ENCODE results near the gene WWOX.
A peak's percentile ranks its signal among the peaks of the same experiment; 100 is the strongest.

The WWOX gene

GRCh38 chr16:78745108-78746019 is 645.9 kb downstream of the WWOX start:
- no peak for TF ChIP-seq CTCF (IDR thresholded peaks at IDR 0.05; ENCODE audit: insufficient read depth, low read depth, low read length, missing control alignments)
- no peak for DNase-seq (ENCODE audit: low read depth)
- no peak overlapping the region for H3K4me3 ChIP-seq (ENCODE audit: low read depth, low read length)

DNA sequence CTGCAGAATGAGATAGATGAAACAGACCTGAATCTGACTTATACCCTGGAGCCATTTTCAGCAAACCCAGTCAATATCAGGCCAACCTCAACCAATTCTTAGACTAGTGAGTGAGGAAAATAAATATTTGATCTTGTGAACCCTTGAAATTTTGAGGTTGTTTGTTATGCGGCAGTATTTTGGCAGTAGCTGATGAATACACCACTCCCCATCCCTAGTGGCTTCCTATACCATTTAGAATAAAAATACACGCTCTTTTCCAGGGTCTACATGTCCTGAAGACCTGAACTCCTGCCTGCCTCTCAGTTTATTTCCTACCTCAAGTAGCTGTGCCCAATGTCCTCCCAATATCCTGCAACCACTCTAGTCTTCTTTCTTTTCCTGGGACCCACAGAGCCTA is 647.3 kb downstream of the WWOX start:
- DNase-seq (ENCODE audit: low read depth), result no peak
- no peak overlapping the region for H3K4me3 ChIP-seq (ENCODE audit: low read depth, low read length)
- no peak for TF ChIP-seq CTCF (IDR thresholded peaks at IDR 0.05; ENCODE audit: insufficient read depth, low read depth, low read length, missing control alignments)

GRCh38 chr16:78748220-78748929 is 648.9 kb downstream of the WWOX start:
- TF ChIP-seq CTCF (IDR thresholded peaks at IDR 0.05; ENCODE audit: insufficient read depth, low read depth, low read length, missing control alignments), result no peak
- no peak for DNase-seq (ENCODE audit: low read depth)
- H3K4me3 ChIP-seq (ENCODE audit: low read depth, low read length), result no peak overlapping the region

- peak overlapping the region; percentile 11; the same call in 1 of the 2 replicates for H3K4me3 ChIP-seq (ENCODE audit: low read depth, low read length)
- peak; percentile 55 for DNase-seq (ENCODE audit: low read depth)
- no peak for TF ChIP-seq CTCF (IDR thresholded peaks at IDR 0.05; ENCODE audit: insufficient read depth, low read depth, low read length, missing control alignments)
These were observed 650.4 kb downstream of the WWOX start for GRCh38 chr16:78749745-78750268.

DNA sequence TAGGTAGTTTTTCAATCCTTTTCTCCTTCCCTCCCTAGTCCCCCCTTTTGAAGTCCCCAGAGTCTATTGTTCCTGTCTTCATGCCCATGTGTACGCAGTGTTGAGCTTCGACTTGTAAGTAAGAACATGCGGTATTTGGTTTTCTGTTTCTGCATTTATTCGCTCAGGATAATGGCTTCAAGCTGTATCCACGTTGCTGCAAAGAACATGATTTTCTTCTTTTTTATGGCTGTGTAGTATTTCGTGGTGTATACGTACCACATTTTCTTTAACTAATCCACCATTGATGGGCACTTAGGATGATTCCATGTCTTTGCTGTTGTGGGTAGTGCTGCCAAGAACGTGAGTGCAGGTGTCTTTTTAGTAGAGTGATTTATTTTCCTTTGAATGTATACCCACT is 651.2 kb downstream of the WWOX start:
- no peak overlapping the region for H3K4me3 ChIP-seq (ENCODE audit: low read depth, low read length)
- TF ChIP-seq CTCF (IDR thresholded peaks at IDR 0.05; ENCODE audit: insufficient read depth, low read depth, low read length, missing control alignments), result no peak
- no peak for DNase-seq (ENCODE audit: low read depth)

- no peak overlapping the region for H3K4me3 ChIP-seq (ENCODE audit: low read depth, low read length)
- no peak for DNase-seq (ENCODE audit: low read depth)
- TF ChIP-seq CTCF (IDR thresholded peaks at IDR 0.05; ENCODE audit: insufficient read depth, low read depth, low read length, missing control alignments), result no peak
These were observed 652.1 kb downstream of the WWOX start for GRCh38 chr16:78751601-78752000.
